Measurements from ENCODE around the gene JAKMIP1. TPM values are rescaled to one million over a fixed set of nuclear protein-coding genes. Genes with fewer than 3 reads are reported as not detected.
A peak's percentile ranks its signal among the peaks of the same experiment; 100 is the strongest.

JAKMIP1 gene
- total RNA-seq, 4 donors from 2014 or later, result 1.2 to 6.6 TPM; not detected in 2

DNA sequence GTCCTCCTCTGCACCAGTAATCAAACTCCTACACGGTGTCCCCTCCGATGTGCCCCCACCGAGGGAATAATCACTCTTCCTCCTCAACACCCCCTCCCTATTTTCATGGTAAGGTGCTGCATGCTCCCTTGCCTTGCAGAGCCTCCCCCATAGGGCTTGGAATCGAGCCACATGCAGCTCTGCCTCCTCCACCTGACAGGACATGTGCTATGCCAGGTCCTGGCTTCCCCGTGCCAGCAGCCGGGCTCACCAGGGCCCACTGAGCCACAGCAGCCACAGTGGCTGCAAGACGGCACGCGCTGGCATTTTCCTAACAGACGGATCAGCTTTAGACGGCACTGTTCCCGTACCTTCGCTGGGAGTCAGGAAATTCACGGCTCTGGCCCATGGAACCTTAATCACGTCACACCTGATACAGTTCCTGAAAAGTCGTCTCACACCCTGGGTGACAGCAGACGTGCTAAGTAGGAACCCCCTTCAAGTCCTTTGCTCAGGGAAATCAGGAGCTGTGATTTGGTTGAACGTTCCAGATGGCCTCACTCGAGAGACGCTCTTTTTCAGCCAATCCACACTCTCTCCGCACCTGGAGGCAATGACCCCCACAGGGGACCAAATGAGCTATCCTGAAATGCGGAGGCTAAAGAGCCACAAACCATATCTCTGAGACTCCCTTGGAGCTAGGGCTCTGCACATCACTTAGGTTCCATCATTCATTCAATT is 63.2 kb downstream of the JAKMIP1 start:
- DNase-seq, result no peak
- Histone ChIP-seq H3K27me3 (no peaks in the 10 kb centered on the region), H3K9me3 (no peaks in the 10 kb centered on the region), H3K4me1 (no peaks in the 10 kb centered on the region), H3K36me3 (no peaks in the 10 kb centered on the region), H3K27ac (no peak overlapping the region), H3K4me3 (no peak overlapping the region)
- TF ChIP-seq, protein P1, sequence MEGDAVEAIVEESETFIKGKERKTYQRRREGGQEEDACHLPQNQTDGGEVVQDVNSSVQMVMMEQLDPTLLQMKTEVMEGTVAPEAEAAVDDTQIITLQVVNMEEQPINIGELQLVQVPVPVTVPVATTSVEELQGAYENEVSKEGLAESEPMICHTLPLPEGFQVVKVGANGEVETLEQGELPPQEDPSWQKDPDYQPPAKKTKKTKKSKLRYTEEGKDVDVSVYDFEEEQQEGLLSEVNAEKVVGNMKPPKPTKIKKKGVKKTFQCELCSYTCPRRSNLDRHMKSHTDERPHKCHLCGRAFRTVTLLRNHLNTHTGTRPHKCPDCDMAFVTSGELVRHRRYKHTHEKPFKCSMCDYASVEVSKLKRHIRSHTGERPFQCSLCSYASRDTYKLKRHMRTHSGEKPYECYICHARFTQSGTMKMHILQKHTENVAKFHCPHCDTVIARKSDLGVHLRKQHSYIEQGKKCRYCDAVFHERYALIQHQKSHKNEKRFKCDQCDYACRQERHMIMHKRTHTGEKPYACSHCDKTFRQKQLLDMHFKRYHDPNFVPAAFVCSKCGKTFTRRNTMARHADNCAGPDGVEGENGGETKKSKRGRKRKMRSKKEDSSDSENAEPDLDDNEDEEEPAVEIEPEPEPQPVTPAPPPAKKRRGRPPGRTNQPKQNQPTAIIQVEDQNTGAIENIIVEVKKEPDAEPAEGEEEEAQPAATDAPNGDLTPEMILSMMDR (IDR thresholded peaks at IDR 0.05), result no peak
- TF ChIP-seq POLR2A (IDR thresholded peaks at IDR 0.05), result no peak

DNA sequence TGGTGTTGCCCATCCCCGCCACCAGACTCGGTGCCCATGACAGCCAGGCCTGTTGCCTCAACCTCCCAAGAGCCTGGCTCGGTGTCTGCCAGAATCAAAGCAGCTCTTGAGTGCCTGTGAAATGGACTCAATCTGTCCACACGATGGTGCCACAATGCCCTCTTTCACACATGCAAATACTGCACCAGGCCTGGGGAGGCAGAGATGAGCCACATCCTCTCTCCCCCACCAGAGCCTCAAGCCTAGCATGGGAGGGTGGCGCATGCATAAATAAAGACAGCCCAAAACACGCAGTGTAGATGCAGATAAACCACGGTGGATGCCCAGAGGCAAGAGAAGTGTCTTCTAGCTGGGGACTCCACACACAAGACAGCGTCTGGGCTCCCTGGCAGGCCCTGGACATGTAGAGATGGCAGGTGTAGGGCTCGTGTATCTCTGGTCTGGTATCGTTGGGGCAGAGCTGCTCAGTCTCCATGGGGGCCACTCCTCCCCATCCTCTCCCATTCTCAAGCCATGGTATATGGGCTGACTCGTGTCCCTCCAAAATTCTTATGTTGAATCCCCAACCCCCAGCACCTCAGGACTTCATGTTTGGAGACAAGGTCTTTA is 65.6 kb downstream of the JAKMIP1 start:
- Histone ChIP-seq H3K27me3 (no peaks in the 10 kb centered on the region), H3K9me3 (no peaks in the 10 kb centered on the region), H3K27ac (no peak overlapping the region), H3K4me3 (no peak overlapping the region), H3K4me1 (no peaks in the 10 kb centered on the region), H3K36me3 (no peaks in the 10 kb centered on the region)
- TF ChIP-seq POLR2A (IDR thresholded peaks at IDR 0.05), result no peak
- TF ChIP-seq, protein P1 (IDR thresholded peaks at IDR 0.05), result peak in 1 of 6 experiments; percentile 19
- DNase-seq, result peak in 1 of 3 donors; percentile 52

DNA sequence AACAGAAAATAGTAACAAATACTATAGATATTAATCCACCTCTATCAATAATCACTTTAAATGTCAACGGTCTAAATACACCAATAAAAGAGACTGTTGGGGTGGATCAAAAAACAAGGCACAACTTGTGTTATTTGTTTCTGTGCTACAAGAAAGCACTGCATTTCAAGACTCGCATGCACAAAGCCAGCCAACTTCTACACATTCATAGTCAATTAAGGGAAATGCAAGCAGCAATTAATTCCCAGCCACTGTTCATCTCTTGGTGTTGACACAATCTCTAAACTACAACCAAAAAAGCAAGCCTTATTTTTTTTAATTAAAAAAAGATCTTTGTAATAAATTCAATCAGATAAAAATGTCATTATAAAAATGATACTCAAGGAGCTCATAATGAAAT is 67.6 kb downstream of the JAKMIP1 start:
- no peaks in the 10 kb centered on the region for H3K4me1 ChIP-seq
- H3K4me3 ChIP-seq, result no peak overlapping the region
- H3K9me3 ChIP-seq, result no peaks in the 10 kb centered on the region
- TF ChIP-seq, protein P1 (IDR thresholded peaks at IDR 0.05), result no peak
- TF ChIP-seq POLR2A (IDR thresholded peaks at IDR 0.05), result no peak
- H3K27me3 ChIP-seq, result no peaks in the 10 kb centered on the region
- no peak for DNase-seq
- no peaks in the 10 kb centered on the region for H3K36me3 ChIP-seq
- no peak overlapping the region for H3K27ac ChIP-seq

DNA sequence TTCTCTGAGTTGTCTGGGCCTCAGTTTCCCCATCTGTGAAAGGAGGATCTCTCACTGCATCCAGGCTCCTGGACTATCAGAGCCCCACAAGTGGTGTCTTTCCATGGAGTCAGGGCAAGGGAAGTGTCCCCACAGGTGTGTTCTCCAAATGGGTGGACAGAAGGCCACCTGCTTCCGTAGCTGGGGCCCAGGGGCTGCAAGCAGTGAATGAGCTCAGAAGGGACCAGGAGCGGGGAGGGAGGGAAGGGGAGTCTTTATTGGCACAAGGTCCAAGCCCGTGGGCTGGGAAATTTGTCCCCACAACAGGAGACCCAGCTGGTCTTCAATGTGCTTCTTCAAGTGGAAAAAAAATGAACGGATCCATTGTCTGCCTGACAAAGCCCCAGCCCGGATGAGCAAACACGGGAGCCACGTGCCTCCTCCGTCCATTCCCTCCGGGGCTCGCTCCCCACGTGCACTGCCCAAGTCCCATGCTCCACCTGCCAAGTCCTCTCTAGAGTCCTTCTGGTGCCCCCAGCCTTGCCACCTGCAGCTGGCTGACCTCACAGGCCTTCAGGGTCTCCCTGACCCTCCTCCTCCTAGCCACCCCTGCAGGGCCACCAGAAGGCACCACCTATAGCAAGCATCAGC is 72.0 kb downstream of the JAKMIP1 start:
- H3K27ac ChIP-seq, result no peak overlapping the region
- no peaks in the 10 kb centered on the region for H3K27me3 ChIP-seq
- H3K4me1 ChIP-seq, result no peaks in the 10 kb centered on the region
- TF ChIP-seq, protein P1 (IDR thresholded peaks at IDR 0.05), result no peak
- no peak for TF ChIP-seq POLR2A (IDR thresholded peaks at IDR 0.05)
- H3K36me3 ChIP-seq, result no peaks in the 10 kb centered on the region
- no peak overlapping the region for H3K4me3 ChIP-seq
- peak in 1 of 3 donors; percentile 18 for DNase-seq
- no peaks in the 10 kb centered on the region for H3K9me3 ChIP-seq

DNA sequence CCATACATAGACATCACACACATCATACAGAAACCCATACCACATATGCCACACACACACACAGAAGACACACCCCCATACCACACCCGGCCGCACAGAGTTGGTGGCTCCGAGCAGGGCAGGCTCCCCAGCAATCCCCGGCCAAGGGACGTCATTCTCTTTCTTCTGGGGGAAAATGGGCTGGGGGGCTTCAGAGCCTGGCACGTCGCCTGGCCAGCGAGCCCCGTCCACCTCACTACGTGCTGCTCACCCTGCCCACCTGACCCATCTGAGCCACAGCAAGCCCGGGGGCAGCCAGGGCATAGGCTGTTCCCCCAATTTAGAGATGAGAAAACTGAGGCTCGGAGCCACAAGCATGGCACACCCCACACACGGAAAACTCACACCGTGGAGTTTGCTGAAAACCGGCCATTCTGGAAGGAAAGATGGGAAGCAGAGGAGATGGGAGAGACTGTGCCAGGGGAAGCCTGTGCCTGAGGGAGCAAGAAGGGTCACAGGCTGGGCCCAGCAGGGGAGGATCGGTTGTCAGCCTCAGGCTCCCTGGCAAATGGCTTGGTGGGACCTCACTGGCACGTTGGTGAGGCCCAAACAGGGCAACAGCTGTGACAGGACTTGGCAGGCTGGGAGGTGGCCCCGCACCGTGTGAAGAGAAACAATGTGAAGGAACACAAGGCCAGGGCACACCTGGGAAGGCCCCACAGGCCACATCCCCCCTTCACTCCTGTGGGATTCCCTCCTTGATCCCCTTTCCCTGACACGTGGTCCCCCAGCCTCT is 73.2 kb downstream of the JAKMIP1 start:
- no peak for DNase-seq
- Histone ChIP-seq H3K4me3 (no peak overlapping the region), H3K27me3 (no peaks in the 10 kb centered on the region), H3K36me3 (no peaks in the 10 kb centered on the region), H3K27ac (no peak overlapping the region), H3K9me3 (no peaks in the 10 kb centered on the region), H3K4me1 (no peaks in the 10 kb centered on the region)
- TF ChIP-seq, protein P1 (IDR thresholded peaks at IDR 0.05), result no peak
- no peak for TF ChIP-seq POLR2A (IDR thresholded peaks at IDR 0.05)
